Esophagus muscularis mucosa (tissue), 3 donors: ENCODE data around the gene KRT6A.

Experiments
- POLR2A ChIP-seq: fragments of 450-650 bp; IDR thresholded peaks from one replicate; pipeline ENCODE4 v1.6.1; 2017; ENCODE audit warnings: antibody characterized with exemption, moderate library complexity, mild to moderate bottlenecking, low read depth
- TF ChIP-seq, protein P1 (sequence below), 3 experiments: fragments of 200-600 bp in 2 of 3; fragments of 450-650 bp in 1 of 3; sonication (generic) in 2 of 3; IDR thresholded peaks; one replicate each; pipeline ENCODE4 v1.5.1; 2017 to 2019; ENCODE audit warnings: antibody characterized with exemption in 3 of 3, mild to moderate bottlenecking in 2 of 3, moderate library complexity in 1 of 3

DNA sequence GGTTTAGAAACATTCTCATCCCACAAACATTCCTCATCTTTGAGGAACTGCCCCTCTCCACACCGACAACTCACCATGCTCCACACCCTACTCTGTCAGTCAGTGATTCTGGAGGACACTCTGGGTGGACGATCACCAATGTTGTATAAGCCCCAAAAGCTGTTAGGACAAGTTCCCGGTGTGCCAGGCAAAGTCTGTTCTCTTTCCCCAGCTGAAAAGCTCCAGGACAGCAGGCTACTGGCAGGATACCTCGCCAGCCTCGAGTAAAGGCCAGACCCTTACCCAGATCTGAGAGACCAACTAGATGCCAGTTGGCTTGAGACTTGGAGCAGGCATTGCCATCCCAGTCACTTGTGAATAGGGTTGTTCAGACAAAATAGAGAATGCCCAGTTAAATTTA, 15.2 kb upstream of the KRT6A start:
- TF ChIP-seq, protein P1, sequence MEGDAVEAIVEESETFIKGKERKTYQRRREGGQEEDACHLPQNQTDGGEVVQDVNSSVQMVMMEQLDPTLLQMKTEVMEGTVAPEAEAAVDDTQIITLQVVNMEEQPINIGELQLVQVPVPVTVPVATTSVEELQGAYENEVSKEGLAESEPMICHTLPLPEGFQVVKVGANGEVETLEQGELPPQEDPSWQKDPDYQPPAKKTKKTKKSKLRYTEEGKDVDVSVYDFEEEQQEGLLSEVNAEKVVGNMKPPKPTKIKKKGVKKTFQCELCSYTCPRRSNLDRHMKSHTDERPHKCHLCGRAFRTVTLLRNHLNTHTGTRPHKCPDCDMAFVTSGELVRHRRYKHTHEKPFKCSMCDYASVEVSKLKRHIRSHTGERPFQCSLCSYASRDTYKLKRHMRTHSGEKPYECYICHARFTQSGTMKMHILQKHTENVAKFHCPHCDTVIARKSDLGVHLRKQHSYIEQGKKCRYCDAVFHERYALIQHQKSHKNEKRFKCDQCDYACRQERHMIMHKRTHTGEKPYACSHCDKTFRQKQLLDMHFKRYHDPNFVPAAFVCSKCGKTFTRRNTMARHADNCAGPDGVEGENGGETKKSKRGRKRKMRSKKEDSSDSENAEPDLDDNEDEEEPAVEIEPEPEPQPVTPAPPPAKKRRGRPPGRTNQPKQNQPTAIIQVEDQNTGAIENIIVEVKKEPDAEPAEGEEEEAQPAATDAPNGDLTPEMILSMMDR (IDR thresholded peaks at IDR 0.05), result no peak
- TF ChIP-seq POLR2A, result no peak
